ENCODE results near the gene GALNT8.

Gene GALNT8

DNA sequence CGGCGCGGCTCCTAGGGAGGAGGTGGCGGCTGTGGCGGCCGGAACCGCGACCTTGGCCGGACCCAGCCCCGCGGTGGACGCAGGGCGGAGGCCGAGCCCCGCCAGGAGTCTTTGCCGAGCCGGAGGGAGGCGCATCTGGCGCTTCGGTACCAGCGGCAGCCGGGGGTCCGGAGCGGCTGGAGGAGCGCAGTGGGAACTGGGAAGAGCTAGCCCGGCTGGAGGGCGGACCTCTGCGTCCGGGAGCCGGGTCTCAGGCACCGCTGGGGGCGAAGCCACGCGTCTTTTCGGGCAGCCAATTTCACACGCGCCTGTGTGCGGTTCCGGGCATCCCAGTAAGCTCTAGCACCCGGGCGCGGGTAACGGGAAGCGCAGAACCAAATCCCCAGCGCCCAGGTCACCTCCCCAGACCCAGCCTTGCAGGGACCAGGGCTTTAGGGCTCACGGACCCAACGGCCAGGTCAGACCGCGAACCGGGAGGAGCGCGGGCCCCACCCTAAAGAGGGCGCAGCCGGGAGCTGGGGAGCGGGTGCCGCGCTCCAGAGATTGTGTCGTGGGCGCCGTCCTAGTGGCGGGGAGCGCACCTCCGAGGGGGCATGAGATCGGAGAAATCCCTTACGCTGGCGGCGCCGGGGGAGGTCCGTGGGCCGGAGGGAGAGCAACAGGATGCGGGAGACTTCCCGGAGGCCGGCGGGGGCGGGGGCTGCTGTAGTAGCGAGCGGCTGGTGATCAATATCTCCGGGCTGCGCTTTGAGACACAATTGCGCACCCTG is 89.4 kb downstream of the GALNT8 start:
- Histone ChIP-seq H3K4me3 (ENCODE audit: low read length) (no peak overlapping the region), H3K36me3 (ENCODE audit: control insufficient read depth, low read length) (no peaks in the 10 kb centered on the region), H3K4me1 (ENCODE audit: control insufficient read depth, low read length) (no peaks in the 10 kb centered on the region), H3K79me2 (ENCODE audit: control insufficient read depth, low read length) (no peaks in the 10 kb centered on the region), H3K9me2 (replicated peaks; ENCODE audit: control insufficient read depth, low read length) (no peaks in the 10 kb centered on the region), H3K27ac (ENCODE audit: low read depth, low read length) (no peak overlapping the region), H3K9me3 (ENCODE audit: control insufficient read depth, insufficient read depth, low read length) (no peaks in the 10 kb centered on the region), H4K20me1 (ENCODE audit: control insufficient read depth, insufficient read depth, low read depth, low read length) (no peaks in the 10 kb centered on the region), H3K27me3 (ENCODE audit: control insufficient read depth, low read length) (peaks cover 2% of the 10 kb centered on the region; the same call in 1 of the 2 replicates), H3F3A (ENCODE audit: control insufficient read depth, insufficient read depth) (no peaks in the 10 kb centered on the region), H3K4me2 (ENCODE audit: low read length) (no peak overlapping the region)
- no peak for TF ChIP-seq EZH2phosphoT487 (IDR thresholded peaks at IDR 0.05; ENCODE audit: borderline replicate concordance, low read length)
- TF ChIP-seq, protein P1, sequence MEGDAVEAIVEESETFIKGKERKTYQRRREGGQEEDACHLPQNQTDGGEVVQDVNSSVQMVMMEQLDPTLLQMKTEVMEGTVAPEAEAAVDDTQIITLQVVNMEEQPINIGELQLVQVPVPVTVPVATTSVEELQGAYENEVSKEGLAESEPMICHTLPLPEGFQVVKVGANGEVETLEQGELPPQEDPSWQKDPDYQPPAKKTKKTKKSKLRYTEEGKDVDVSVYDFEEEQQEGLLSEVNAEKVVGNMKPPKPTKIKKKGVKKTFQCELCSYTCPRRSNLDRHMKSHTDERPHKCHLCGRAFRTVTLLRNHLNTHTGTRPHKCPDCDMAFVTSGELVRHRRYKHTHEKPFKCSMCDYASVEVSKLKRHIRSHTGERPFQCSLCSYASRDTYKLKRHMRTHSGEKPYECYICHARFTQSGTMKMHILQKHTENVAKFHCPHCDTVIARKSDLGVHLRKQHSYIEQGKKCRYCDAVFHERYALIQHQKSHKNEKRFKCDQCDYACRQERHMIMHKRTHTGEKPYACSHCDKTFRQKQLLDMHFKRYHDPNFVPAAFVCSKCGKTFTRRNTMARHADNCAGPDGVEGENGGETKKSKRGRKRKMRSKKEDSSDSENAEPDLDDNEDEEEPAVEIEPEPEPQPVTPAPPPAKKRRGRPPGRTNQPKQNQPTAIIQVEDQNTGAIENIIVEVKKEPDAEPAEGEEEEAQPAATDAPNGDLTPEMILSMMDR (IDR thresholded peaks at IDR 0.05; ENCODE audit: low read depth, low read length, poor library complexity, severe bottlenecking), result no peak

DNA sequence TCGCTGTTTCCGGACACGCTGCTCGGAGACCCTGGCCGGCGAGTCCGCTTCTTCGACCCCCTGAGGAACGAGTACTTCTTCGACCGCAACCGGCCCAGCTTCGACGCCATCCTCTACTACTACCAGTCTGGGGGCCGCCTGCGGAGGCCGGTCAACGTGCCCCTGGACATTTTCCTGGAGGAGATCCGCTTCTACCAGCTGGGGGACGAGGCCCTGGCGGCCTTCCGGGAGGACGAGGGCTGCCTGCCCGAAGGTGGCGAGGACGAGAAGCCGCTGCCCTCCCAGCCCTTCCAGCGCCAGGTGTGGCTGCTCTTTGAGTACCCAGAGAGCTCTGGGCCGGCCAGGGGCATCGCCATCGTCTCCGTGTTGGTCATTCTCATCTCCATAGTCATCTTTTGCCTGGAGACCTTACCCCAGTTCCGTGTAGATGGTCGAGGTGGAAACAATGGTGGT is 90.0 kb downstream of the GALNT8 start:
- peaks cover 2% of the 10 kb centered on the region; the same call in 1 of the 2 replicates for H3K27me3 ChIP-seq (ENCODE audit: control insufficient read depth, low read length)

DNA sequence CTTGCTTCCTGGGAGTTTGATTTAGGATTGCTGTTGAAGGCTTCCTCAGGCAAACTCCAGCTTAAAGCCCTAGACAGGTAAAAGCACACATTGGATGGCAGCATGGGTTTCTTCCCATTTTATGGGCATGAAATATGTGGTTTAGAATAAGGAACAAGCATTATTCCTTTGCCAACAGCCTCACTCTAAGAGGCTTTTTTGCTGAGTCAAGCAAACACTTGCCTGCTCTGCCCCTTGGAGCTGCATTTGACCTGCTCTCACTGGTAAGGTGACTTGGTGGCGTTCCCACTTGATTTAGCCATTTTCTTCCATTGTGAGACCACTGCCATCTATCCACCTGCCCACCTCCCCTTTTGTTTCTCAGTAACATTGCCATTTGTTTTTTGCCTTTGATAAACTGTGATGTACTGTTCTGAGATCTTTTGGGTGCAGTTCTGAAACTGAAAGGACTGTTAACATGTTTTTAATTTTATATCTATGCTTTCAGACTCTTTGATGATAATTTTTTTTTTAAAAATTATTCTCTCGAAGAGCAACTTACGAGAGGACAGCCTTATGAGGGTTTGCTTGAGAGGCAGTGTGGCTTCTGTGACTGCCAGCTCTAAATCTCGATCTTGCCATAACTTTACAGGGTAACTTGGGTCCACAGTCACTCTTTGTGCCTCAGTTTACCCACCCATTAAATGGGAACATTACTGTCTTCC is 92.6 kb downstream of the GALNT8 start:
- Histone ChIP-seq H3K9me3 (ENCODE audit: control insufficient read depth, insufficient read depth, low read length) (no peaks in the 10 kb centered on the region), H3K4me3 (ENCODE audit: low read length) (no peak overlapping the region), H3K27ac (ENCODE audit: low read depth, low read length) (no peak overlapping the region), H3K4me1 (ENCODE audit: control insufficient read depth, low read length) (peaks cover 23% of the 10 kb centered on the region), H3K36me3 (ENCODE audit: control insufficient read depth, low read length) (no peaks in the 10 kb centered on the region), H3K27me3 (ENCODE audit: control insufficient read depth, low read length) (peaks cover 2% of the 10 kb centered on the region; the same call in 1 of the 2 replicates), H3K9me2 (replicated peaks; ENCODE audit: control insufficient read depth, low read length) (no peaks in the 10 kb centered on the region), H3K4me2 (ENCODE audit: low read length) (no peak overlapping the region), H3F3A (ENCODE audit: control insufficient read depth, insufficient read depth) (no peaks in the 10 kb centered on the region), H4K20me1 (ENCODE audit: control insufficient read depth, insufficient read depth, low read depth, low read length) (no peaks in the 10 kb centered on the region), H3K79me2 (ENCODE audit: control insufficient read depth, low read length) (no peaks in the 10 kb centered on the region)
- TF ChIP-seq EZH2phosphoT487 (IDR thresholded peaks at IDR 0.05; ENCODE audit: borderline replicate concordance, low read length), result no peak
- TF ChIP-seq, protein P1 (IDR thresholded peaks at IDR 0.05; ENCODE audit: low read depth, low read length, poor library complexity, severe bottlenecking), result no peak

More for the DNA sequence above, 90.0 kb downstream of the GALNT8 start:
- no peaks in the 10 kb centered on the region for H3K36me3 ChIP-seq (ENCODE audit: control insufficient read depth, low read length)
- no peaks in the 10 kb centered on the region for H3K4me1 ChIP-seq (ENCODE audit: control insufficient read depth, low read length)
- no peaks in the 10 kb centered on the region for H3K9me3 ChIP-seq (ENCODE audit: control insufficient read depth, insufficient read depth, low read length)
- TF ChIP-seq, protein P1 (IDR thresholded peaks at IDR 0.05; ENCODE audit: low read depth, low read length, poor library complexity, severe bottlenecking), result no peak
- no peak for TF ChIP-seq EZH2phosphoT487 (IDR thresholded peaks at IDR 0.05; ENCODE audit: borderline replicate concordance, low read length)
- H3K79me2 ChIP-seq (ENCODE audit: control insufficient read depth, low read length), result no peaks in the 10 kb centered on the region
- H3K4me2 ChIP-seq (ENCODE audit: low read length), result no peak overlapping the region
- H3F3A ChIP-seq (ENCODE audit: control insufficient read depth, insufficient read depth), result no peaks in the 10 kb centered on the region
- no peak overlapping the region for H3K4me3 ChIP-seq (ENCODE audit: low read length)
- no peak overlapping the region for H3K27ac ChIP-seq (ENCODE audit: low read depth, low read length)
- no peaks in the 10 kb centered on the region for H3K9me2 ChIP-seq (replicated peaks; ENCODE audit: control insufficient read depth, low read length)
- no peaks in the 10 kb centered on the region for H4K20me1 ChIP-seq (ENCODE audit: control insufficient read depth, insufficient read depth, low read depth, low read length)
